GM12891 (cell line): Measurements from ENCODE around the gene APOA4.

Experiments used
- POLR2A ChIP-seq: IDR thresholded peaks from 2 replicates; pipeline ENCODE4 v1.6.1; 2011; ENCODE audit warnings: low read depth, low read length, control low read depth
- POLR2AphosphoS5 ChIP-seq: IDR thresholded peaks from 2 replicates; pipeline ENCODE4 v1.6.1; 2011; ENCODE audit warnings: low read depth, low read length, control low read depth
- TAF1 ChIP-seq: IDR thresholded peaks from 2 replicates; pipeline ENCODE4 v1.6.1; 2011; ENCODE audit warnings: low read depth, low read length, control low read depth

- TF ChIP-seq TAF1 (no peak), POLR2AphosphoS5 (no peak), POLR2A (no peak)
Observed at GRCh38 chr11:116787436-116787785, 35.7 kb downstream of the APOA4 start.
